NCI-H82 treated with DMSO at 0.1 percent for 48 hours (cell line): ENCODE measurements around the gene ATP4B.

Source experiments
- DNase-seq: peaks from one replicate; lab custom pipeline; 2025; ENCODE audit not compliant: unreplicated experiment; lab: John Stamatoyannopoulos, UW

ATP4B gene

GRCh38 chr13:113608967-113609533 lies 48.9 kb downstream of the ATP4B start:
- no peak for DNase-seq

- DNase-seq, result no peak
These were observed 49.9 kb downstream of the ATP4B start for GRCh38 chr13:113607889-113608635.

GRCh38 chr13:113607056-113607888 lies 50.7 kb downstream of the ATP4B start:
- no peak for DNase-seq

- DNase-seq, result no peak
These were observed 52.0 kb downstream of the ATP4B start for GRCh38 chr13:113605866-113606438.

GRCh38 chr13:113605461-113605860 lies 52.5 kb downstream of the ATP4B start:
- DNase-seq, result no peak

- DNase-seq, result no peak
These were observed 53.8 kb downstream of the ATP4B start for GRCh38 chr13:113604186-113604585.

- DNase-seq, result no peak
These were observed 54.8 kb downstream of the ATP4B start for GRCh38 chr13:113603116-113603710.

GRCh38 chr13:113602291-113602988 lies 55.6 kb downstream of the ATP4B start:
- no peak for DNase-seq

- DNase-seq, result no peak
These were observed 56.6 kb downstream of the ATP4B start for GRCh38 chr13:113601166-113602070.

GRCh38 chr13:113599391-113599790 lies 58.6 kb downstream of the ATP4B start:
- no peak for DNase-seq
